Smooth muscle cell (in vitro differentiated cells): ENCODE results near the gene OIP5. TPM values are rescaled to one million over a fixed set of nuclear protein-coding genes. Genes with fewer than 3 reads are reported as not detected.
"Not testable (repeated sequence)": the region's sequence is repeated elsewhere in the genome, so short reads cannot be mapped to it uniquely, and the experiment has no call there.

ENCODE experiments used
- DNase-seq: peaks from one replicate; lab custom pipeline; 2025; ENCODE audit not compliant: unreplicated experiment; lab: John Stamatoyannopoulos, UW
- H2AFZ ChIP-seq: fragments of 200-600 bp; sonication (generic); 2 replicates; pipeline ENCODE4 v1.6.0; 2016; ENCODE audit warnings: antibody characterized with exemption, low read depth, mild to moderate bottlenecking
- H3F3A ChIP-seq: fragments of 200-600 bp; sonication (generic); 2 replicates; pipeline ENCODE4 v1.6.0; 2017; ENCODE audit warnings: antibody characterized with exemption, low read depth
- H3K27ac ChIP-seq: fragments of 200-600 bp; sonication (generic); 2 replicates; pipeline ENCODE4 v1.5.1; 2016; ENCODE audit warnings: low read depth, mild to moderate bottlenecking
- H3K27me3 ChIP-seq: fragments of 200-600 bp; sonication (generic); 2 replicates; pipeline ENCODE4 v1.6.1; 2016; ENCODE audit warnings: low read depth, mild to moderate bottlenecking
- H3K36me3 ChIP-seq: fragments of 200-600 bp; sonication (generic); 2 replicates; pipeline ENCODE4 v1.5.1; 2016; ENCODE audit warnings: low read depth
- H3K4me1 ChIP-seq: fragments of 200-600 bp; sonication (generic); 2 replicates; pipeline ENCODE4 v1.5.1; 2016; ENCODE audit warnings: low read depth
- H3K4me2 ChIP-seq: fragments of 200-600 bp; sonication (generic); 2 replicates; pipeline ENCODE4 v1.6.0; 2016; ENCODE audit warnings: mild to moderate bottlenecking
- H3K4me3 ChIP-seq: fragments of 200-600 bp; sonication (generic); 2 replicates; pipeline ENCODE4 v1.5.1; 2016; ENCODE audit warnings: mild to moderate bottlenecking
- H3K79me2 ChIP-seq: fragments of 200-600 bp; sonication (generic); 2 replicates; pipeline ENCODE4 v1.6.0; 2016; ENCODE audit warnings: low read depth, mild to moderate bottlenecking
- H3K9ac ChIP-seq: fragments of 200-600 bp; sonication (generic); 2 replicates; pipeline ENCODE4 v1.6.0; 2016; ENCODE audit warnings: low read depth
- H3K9me3 ChIP-seq: fragments of 200-600 bp; sonication (generic); replicated peaks from 2 replicates; pipeline ENCODE4 v1.5.1; 2016; ENCODE audit warnings: low read depth
- H4K20me1 ChIP-seq: fragments of 200-600 bp; sonication (generic); 2 replicates; pipeline ENCODE4 v1.6.0; 2016; ENCODE audit warnings: low read depth
- CTCF ChIP-seq: fragments of 200-600 bp; sonication (generic); IDR thresholded peaks from 2 replicates; pipeline ENCODE4 v1.5.1; 2017; ENCODE audit warnings: borderline replicate concordance, mild to moderate bottlenecking, antibody characterized with exemption; ENCODE audit not compliant: insufficient read depth, poor library complexity, severe bottlenecking
- WGBS: methylation state at CpG from one replicate; pipeline ENCODE4 v1.1.7; 2016; ENCODE audit warnings: low lambda C conversion rate; 5-methylcytosine and 5-hydroxymethylcytosine counted together
- polyA plus RNA-seq: library from polyadenylated mRNA; unstranded; fragments of >200 nt; fragmentation: Nextera tagmentation; extraction: Ambion mirVana; gene quantifications from 2 replicates; pipeline ENCODE4 v1.2.1, GENCODE V29; 2016
- total RNA-seq: library from RNA; depleted of rRNA; stranded (reverse); fragments of >200 nt; gene quantifications from 2 replicates; pipeline ENCODE4 v1.2.3, GENCODE V29; 2014

The OIP5 gene
- total and polyA plus RNA-seq, 2 experiments from 2014 or later = 4.3 to 4.9 TPM

GRCh38 chr15:41269887-41270286 is 62.5 kb downstream of the OIP5 start:
- no peaks in the 10 kb centered on the region for H3K36me3 ChIP-seq
- H3K4me2 ChIP-seq = no peak overlapping the region
- H4K20me1 ChIP-seq = no peaks in the 10 kb centered on the region
- no peaks in the 10 kb centered on the region for H3K79me2 ChIP-seq
- H3K9me3 ChIP-seq = no peaks in the 10 kb centered on the region
- no peaks in the 10 kb centered on the region for H3F3A ChIP-seq
- H3K9ac ChIP-seq = no peak overlapping the region
- H3K27me3 ChIP-seq = no peaks in the 10 kb centered on the region
- no peak overlapping the region for H3K27ac ChIP-seq
- WGBS = 98% methylated on average over 2 of the region's 2 CpGs
- DNase-seq = no peak
- TF ChIP-seq CTCF = no peak
- H3K4me1 ChIP-seq = no peaks in the 10 kb centered on the region
- H2AFZ ChIP-seq = no peak overlapping the region
- no peak overlapping the region for H3K4me3 ChIP-seq

DNA sequence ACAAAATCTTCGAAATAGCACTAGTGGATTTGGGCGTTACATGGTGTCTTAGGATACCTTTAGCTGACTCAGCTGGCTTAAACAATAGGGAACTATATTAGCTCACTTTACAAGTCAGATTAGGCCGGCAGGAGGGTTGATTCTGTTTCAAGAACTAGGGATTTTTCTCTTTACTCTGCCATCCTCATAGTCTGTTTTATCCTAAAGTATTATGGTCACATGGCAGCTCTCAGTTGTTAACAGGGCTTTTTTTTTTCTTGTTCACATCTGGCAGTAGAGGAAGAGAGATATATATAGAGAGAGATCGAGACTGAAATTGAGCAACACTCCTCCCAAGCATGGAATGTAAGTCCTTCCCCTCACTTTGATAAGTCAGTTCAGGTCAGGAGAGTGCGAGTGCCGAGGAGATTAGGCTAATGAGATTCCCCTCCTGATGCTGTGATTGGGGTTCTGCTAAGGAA is 68.5 kb downstream of the OIP5 start:
- Histone ChIP-seq H3K9me3 (no peaks in the 10 kb centered on the region), H3F3A (no peaks in the 10 kb centered on the region), H3K27me3 (no peaks in the 10 kb centered on the region), H3K79me2 (no peaks in the 10 kb centered on the region), H3K4me2 (no peak overlapping the region), H2AFZ (no peak overlapping the region), H3K27ac (no peak overlapping the region), H3K36me3 (no peaks in the 10 kb centered on the region), H3K9ac (no peak overlapping the region), H4K20me1 (no peaks in the 10 kb centered on the region), H3K4me3 (no peak overlapping the region), H3K4me1 (peaks cover 4% of the 10 kb centered on the region)
- 61% methylated on average over 6 of the region's 6 CpGs for WGBS
- DNase-seq = no peak
- TF ChIP-seq CTCF = no peak

DNA sequence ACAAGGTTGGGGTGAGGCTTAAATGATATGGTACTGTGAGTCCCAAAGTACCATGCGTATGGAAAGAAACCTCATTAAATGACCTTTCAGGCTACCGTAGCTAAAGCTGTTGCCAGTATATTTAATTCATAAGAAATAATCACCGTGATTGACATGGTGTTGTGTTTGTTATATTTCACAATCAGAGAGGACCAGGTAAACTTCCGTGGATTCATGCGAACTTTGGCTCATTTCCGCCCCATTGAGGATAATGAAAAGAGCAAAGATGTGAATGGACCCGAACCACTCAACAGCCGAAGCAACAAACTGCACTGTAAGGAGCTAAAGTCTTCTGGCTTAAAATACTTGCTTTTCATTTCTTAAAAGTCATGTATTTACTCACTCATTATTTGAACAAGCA is 69.8 kb downstream of the OIP5 start:
- Histone ChIP-seq H4K20me1 (no peaks in the 10 kb centered on the region), H3K79me2 (no peaks in the 10 kb centered on the region), H3K27me3 (no peaks in the 10 kb centered on the region), H3K9me3 (no peaks in the 10 kb centered on the region), H3K27ac (no peak overlapping the region), H3K36me3 (no peaks in the 10 kb centered on the region), H3K4me1 (peaks cover 4% of the 10 kb centered on the region), H3K4me3 (no peak overlapping the region), H3F3A (no peaks in the 10 kb centered on the region), H3K9ac (no peak overlapping the region), H3K4me2 (no peak overlapping the region), H2AFZ (no peak overlapping the region)
- no peak for DNase-seq
- no peak for TF ChIP-seq CTCF
- WGBS = 98% methylated on average over 8 of the region's 8 CpGs

DNA sequence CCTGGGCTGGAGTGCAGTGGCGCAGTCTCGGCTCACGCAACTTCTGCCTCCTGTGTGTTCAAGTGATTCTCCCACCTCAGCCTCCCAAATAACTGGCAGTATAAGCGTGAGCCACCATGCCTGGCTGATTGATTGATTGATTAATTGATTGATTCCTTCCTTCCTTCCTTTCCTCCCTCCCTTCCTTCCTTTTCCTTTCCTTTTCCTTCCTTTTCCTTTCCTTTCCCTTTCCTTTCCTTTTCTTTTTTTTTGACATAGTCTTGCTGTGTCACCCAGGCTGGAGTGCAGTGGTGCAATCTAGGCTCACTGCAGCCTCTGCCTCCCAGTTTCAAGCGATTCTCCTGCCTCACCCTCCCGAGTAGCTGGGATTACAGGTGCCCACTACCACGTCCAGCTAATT is 71.5 kb downstream of the OIP5 start:
- not testable (repeated sequence) for H3K9ac ChIP-seq, H3K4me1 ChIP-seq, DNase-seq, H3K4me2 ChIP-seq, H3K9me3 ChIP-seq, H3K36me3 ChIP-seq, H2AFZ ChIP-seq, H3K27ac ChIP-seq, H3K4me3 ChIP-seq, H3K79me2 ChIP-seq, H3F3A ChIP-seq, H4K20me1 ChIP-seq, H3K27me3 ChIP-seq
- WGBS = 97% methylated on average over 7 of the region's 7 CpGs
